ENCODE data around the gene ELMOD1.

The ELMOD1 gene

DNA sequence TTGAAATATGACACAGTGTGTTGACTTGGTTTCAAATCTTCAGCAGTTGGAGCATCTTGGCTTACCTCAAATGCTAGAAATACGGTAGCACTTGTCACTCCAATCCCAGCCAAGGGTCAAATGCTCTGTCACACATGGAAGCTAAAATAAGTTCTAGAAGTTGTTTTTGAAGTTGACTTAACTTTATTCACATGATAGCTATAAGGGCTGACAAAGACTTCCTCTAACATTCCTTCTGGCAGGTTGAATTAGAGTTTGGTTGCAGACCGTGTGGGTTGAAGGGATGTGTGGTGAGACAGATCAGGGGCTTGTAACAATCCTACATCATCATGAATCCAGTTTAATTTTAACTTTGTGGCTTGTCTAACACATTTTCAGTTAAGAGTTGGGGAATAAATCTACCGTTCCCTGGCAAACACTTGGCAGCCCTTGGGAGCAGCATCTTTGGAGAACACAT lies 116.3 kb downstream of the ELMOD1 start:
- Histone ChIP-seq H3K36me3 (ENCODE audit: low read depth) (no peaks in the 10 kb centered on the region), H3K4me1 (ENCODE audit: insufficient read depth, poor library complexity, severe bottlenecking) (peaks cover 14% of the 10 kb centered on the region), H3K27me3 (ENCODE audit: insufficient read depth, poor library complexity, severe bottlenecking) (no peaks in the 10 kb centered on the region), H3K4me3 (ENCODE audit: severe bottlenecking) (no peak overlapping the region), H3K9me3 (ENCODE audit: severe bottlenecking) (no peaks in the 10 kb centered on the region), H3K27ac (ENCODE audit: poor library complexity, severe bottlenecking) (no peak overlapping the region)
- DNase-seq (ENCODE audit: low spot score) (no peak), ATAC-seq (ENCODE audit: low read depth) (no peak)
- TF ChIP-seq, protein P1, sequence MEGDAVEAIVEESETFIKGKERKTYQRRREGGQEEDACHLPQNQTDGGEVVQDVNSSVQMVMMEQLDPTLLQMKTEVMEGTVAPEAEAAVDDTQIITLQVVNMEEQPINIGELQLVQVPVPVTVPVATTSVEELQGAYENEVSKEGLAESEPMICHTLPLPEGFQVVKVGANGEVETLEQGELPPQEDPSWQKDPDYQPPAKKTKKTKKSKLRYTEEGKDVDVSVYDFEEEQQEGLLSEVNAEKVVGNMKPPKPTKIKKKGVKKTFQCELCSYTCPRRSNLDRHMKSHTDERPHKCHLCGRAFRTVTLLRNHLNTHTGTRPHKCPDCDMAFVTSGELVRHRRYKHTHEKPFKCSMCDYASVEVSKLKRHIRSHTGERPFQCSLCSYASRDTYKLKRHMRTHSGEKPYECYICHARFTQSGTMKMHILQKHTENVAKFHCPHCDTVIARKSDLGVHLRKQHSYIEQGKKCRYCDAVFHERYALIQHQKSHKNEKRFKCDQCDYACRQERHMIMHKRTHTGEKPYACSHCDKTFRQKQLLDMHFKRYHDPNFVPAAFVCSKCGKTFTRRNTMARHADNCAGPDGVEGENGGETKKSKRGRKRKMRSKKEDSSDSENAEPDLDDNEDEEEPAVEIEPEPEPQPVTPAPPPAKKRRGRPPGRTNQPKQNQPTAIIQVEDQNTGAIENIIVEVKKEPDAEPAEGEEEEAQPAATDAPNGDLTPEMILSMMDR (IDR thresholded peaks at IDR 0.05; ENCODE audit: poor library complexity, severe bottlenecking), result no peak

DNA sequence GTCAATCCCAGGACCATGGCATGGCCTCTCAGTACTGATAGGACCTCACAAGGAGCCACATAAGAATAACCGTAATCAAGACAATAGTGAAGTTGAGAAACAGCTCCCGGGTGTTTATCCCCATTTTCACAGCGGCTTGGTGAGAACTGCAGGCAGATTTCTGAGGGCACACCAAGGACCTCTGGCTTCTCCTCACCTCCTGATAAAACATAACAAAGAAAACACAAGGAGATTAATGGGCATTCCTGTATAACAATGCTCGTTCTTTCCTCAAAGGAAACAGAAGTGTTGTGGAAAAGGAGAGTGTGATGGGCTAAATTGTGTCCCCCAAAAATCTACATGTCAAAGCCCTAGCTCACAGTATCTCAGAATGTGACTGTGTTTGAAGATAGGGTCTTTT lies 116.9 kb downstream of the ELMOD1 start:
- DNase-seq (ENCODE audit: low spot score) (no peak), ATAC-seq (ENCODE audit: low read depth) (no peak)
- no peak overlapping the region for H3K27ac ChIP-seq (ENCODE audit: poor library complexity, severe bottlenecking)
- H3K36me3 ChIP-seq (ENCODE audit: low read depth), result no peaks in the 10 kb centered on the region
- no peaks in the 10 kb centered on the region for H3K27me3 ChIP-seq (ENCODE audit: insufficient read depth, poor library complexity, severe bottlenecking)
- H3K4me3 ChIP-seq (ENCODE audit: severe bottlenecking), result no peak overlapping the region
- peaks cover 14% of the 10 kb centered on the region for H3K4me1 ChIP-seq (ENCODE audit: insufficient read depth, poor library complexity, severe bottlenecking)
- H3K9me3 ChIP-seq (ENCODE audit: severe bottlenecking), result no peaks in the 10 kb centered on the region
- TF ChIP-seq, protein P1 (IDR thresholded peaks at IDR 0.05; ENCODE audit: poor library complexity, severe bottlenecking), result no peak

DNA sequence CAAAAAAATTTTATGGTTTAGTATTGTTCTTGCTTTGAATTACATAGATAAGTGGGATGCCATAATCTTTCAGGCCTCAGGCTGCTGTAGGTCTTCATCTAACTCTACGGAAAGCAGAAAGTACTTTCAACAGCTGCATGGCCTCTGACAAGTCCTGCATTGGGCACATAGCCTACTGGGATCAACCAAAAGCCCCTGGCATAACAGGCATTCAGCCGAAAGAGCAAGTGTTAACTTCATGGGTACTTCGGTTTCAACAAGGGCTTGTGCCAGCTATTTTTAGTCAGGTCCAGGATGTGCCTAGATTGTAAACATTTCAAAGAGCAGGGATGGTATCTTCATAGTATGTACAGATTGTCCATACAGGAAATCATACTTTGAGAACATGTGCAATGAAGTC lies 117.8 kb downstream of the ELMOD1 start:
- TF ChIP-seq, protein P1 (IDR thresholded peaks at IDR 0.05; ENCODE audit: poor library complexity, severe bottlenecking), result no peak
- ATAC-seq (ENCODE audit: low read depth) (no peak), DNase-seq (ENCODE audit: low spot score) (no peak)
- Histone ChIP-seq H3K27me3 (ENCODE audit: insufficient read depth, poor library complexity, severe bottlenecking) (no peaks in the 10 kb centered on the region), H3K9me3 (ENCODE audit: severe bottlenecking) (no peaks in the 10 kb centered on the region), H3K4me3 (ENCODE audit: severe bottlenecking) (no peak overlapping the region), H3K27ac (ENCODE audit: poor library complexity, severe bottlenecking) (no peak overlapping the region), H3K36me3 (ENCODE audit: low read depth) (no peaks in the 10 kb centered on the region), H3K4me1 (ENCODE audit: insufficient read depth, poor library complexity, severe bottlenecking) (peaks cover 14% of the 10 kb centered on the region)

DNA sequence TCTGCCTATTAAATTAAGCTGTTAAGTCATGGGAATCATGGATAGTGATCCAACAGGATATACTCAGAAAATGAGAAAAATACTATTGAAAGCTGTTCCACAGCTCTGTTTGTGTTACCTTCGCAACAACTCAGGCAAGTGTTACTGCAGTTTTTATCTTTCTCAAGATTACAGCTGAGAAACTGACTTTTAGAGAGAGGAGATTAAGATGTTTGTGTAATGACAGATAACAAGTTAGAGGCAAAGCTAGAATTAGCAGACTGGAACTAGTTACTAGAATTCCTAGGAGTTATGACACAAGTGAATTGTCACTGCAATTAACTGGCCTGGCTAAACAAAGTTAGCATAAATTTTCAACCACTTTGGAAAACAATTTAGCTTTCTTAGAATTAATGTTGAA lies 119.4 kb downstream of the ELMOD1 start:
- H3K4me3 ChIP-seq (ENCODE audit: severe bottlenecking), result no peak overlapping the region
- TF ChIP-seq, protein P1 (IDR thresholded peaks at IDR 0.05; ENCODE audit: poor library complexity, severe bottlenecking), result no peak
- ATAC-seq (ENCODE audit: low read depth) (no peak), DNase-seq (ENCODE audit: low spot score) (no peak)
- no peaks in the 10 kb centered on the region for H3K9me3 ChIP-seq (ENCODE audit: severe bottlenecking)
- H3K36me3 ChIP-seq (ENCODE audit: low read depth), result no peaks in the 10 kb centered on the region
- H3K27ac ChIP-seq (ENCODE audit: poor library complexity, severe bottlenecking), result no peak overlapping the region
- no peaks in the 10 kb centered on the region for H3K27me3 ChIP-seq (ENCODE audit: insufficient read depth, poor library complexity, severe bottlenecking)
- peaks cover 3% of the 10 kb centered on the region for H3K4me1 ChIP-seq (ENCODE audit: insufficient read depth, poor library complexity, severe bottlenecking)

DNA sequence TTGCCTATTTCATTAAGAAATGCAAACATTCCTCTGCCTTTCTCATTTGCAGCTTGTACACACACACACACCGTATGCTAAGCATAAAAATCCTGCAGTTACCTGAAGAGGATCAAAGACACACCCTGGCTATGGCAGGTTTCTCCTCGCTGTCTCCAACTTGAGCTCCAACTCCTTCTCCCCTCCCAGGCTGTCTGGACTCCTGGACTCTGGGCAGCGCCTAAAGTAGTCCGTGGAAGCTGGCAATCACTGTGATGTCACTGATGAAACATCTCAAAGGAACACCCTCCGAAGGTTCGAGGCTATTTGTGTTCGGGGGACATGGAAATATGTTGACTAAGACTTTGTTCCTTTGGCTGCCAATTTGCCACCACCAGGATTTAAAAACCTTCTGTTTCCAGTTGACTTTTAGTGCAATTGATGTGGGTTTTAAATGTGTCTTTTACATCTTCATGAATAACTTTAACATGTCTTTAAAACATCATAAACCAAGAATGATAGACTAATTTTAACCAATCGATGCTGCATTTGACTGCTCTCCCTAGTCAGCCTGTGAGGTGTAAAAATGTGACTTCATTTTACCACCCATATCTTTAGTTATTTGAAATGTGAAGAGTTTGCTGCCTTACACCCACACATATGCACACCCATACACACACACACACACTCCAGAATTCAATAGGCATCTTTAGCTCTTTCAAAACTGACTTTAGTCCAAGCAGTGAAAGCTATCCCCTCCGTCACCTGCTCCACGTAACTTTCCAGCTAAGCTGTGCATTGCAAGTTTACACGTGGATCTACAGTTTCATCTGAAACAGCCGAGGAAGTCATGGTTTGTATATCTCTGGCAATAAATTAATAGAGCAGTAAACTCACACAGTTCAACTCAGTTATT lies 121.2 kb downstream of the ELMOD1 start, which contains the start of gene SLN:
Gene SLN, minus strand, starts transcription at position 196 of the 895 bp plus-strand sequence.
- Histone ChIP-seq H3K9me3 (ENCODE audit: severe bottlenecking) (no peaks in the 10 kb centered on the region), H3K4me3 (ENCODE audit: severe bottlenecking) (no peak within 1 kb of the TSS), H3K4me1 (ENCODE audit: insufficient read depth, poor library complexity, severe bottlenecking) (no peaks in the 10 kb centered on the region), H3K36me3 (ENCODE audit: low read depth) (no peaks in the 10 kb centered on the region), H3K27ac (ENCODE audit: poor library complexity, severe bottlenecking) (no peak within 1 kb of the TSS), H3K27me3 (ENCODE audit: insufficient read depth, poor library complexity, severe bottlenecking) (no peaks in the 10 kb centered on the region)
- TF ChIP-seq, protein P1 (IDR thresholded peaks at IDR 0.05; ENCODE audit: poor library complexity, severe bottlenecking), result no peak
- ATAC-seq (ENCODE audit: low read depth) (no peak), DNase-seq (ENCODE audit: low spot score) (no peak)
